IMR-90 (cell line): Measurements from ENCODE around the gene DNAJC5G. TPM values are rescaled to one million over a fixed set of nuclear protein-coding genes. Genes with fewer than 3 reads are reported as not detected.

Source experiments
- ATAC-seq: fragments of 200-7000 bp; cut with Tn5 transposase; 2 replicates; pipeline ENCODE4 v1.9.1; 2020; ENCODE audit warnings: low read depth, mild to moderate bottlenecking, moderate library complexity
- BruUV-seq: library from RNA; stranded (reverse); fragments of 400-500 nt; replicated peaks from 2 replicates; lab custom pipeline; 2021; lab: Mats Ljungman, UMichigan
- CTCF ChIA-PET: fragments of 300-600 bp; formaldehyde crosslinking; extraction: SDS; loops from one replicate; lab custom pipeline; 2021; ENCODE audit warnings: antibody characterized with exemption; lab: Yijun Ruan, JAX
- POLR2A ChIA-PET: fragments of 300-600 bp; sonication (Branson Sonifier 250); formaldehyde crosslinking; loops from one replicate; lab custom pipeline; 2022; ENCODE audit warnings: antibody characterized with exemption; ENCODE audit not compliant: unreplicated experiment; lab: Charles Lee
- DNase-seq: peaks from one replicate; pipeline ENCODE4 v3.0.0; 2013
- H2AFZ ChIP-seq: replicated peaks from 2 replicates; pipeline ENCODE3; 2013; ENCODE audit warnings: low read length, mild to moderate bottlenecking; ENCODE audit not compliant: poor library complexity
- H2AK5ac ChIP-seq: 2 replicates; pipeline ENCODE4 v1.6.1; 2013; ENCODE audit warnings: low read depth, low read length, inconsistent platforms
- H2AK9ac ChIP-seq: replicated peaks from 2 replicates; pipeline ENCODE3; 2013; ENCODE audit warnings: mild to moderate bottlenecking, low read depth, low read length, moderate library complexity; ENCODE audit not compliant: poor library complexity
- H2BK120ac ChIP-seq: 2 replicates; pipeline ENCODE4 v1.6.1; 2013; ENCODE audit warnings: low read depth, low read length, inconsistent platforms
- H2BK15ac ChIP-seq: 3 replicates; pipeline ENCODE4 v1.6.1; 2013; ENCODE audit warnings: low read depth, low read length, inconsistent platforms
- H2BK20ac ChIP-seq: 2 replicates; pipeline ENCODE4 v1.6.1; 2013; ENCODE audit warnings: low read depth, mild to moderate bottlenecking, inconsistent platforms, low read length, moderate library complexity
- H2BK5ac ChIP-seq: 2 replicates; pipeline ENCODE4 v1.6.1; 2013; ENCODE audit warnings: mild to moderate bottlenecking, low read depth, low read length, inconsistent platforms; ENCODE audit not compliant: poor library complexity, severe bottlenecking
- H3K14ac ChIP-seq: replicated peaks from 2 replicates; pipeline ENCODE4 v1.6.1; 2013; ENCODE audit warnings: low read depth, low read length, inconsistent platforms
- H3K18ac ChIP-seq: 2 replicates; pipeline ENCODE4 v1.6.1; 2013; ENCODE audit warnings: low read depth, low read length, control low read depth
- H3K23ac ChIP-seq: 2 replicates; pipeline ENCODE4 v1.6.1; 2013; ENCODE audit warnings: low read depth, low read length, inconsistent platforms
- H3K27ac ChIP-seq: 2 replicates; pipeline ENCODE4 v1.5.1; 2013; ENCODE audit warnings: mild to moderate bottlenecking, control low read depth, low read length; ENCODE audit not compliant: insufficient read depth
- H3K27me3 ChIP-seq: 2 replicates; pipeline ENCODE4 v1.6.1; 2013; ENCODE audit warnings: low read length; ENCODE audit not compliant: control insufficient read depth, insufficient read depth
- H3K36me3 ChIP-seq: 2 replicates; pipeline ENCODE4 v1.6.1; 2013; ENCODE audit warnings: low read length, mixed read lengths; ENCODE audit not compliant: control insufficient read depth, insufficient read depth
- H3K4ac ChIP-seq: 2 replicates; pipeline ENCODE4 v1.6.1; 2013; ENCODE audit warnings: low read depth, low read length, inconsistent platforms
- H3K4me1 ChIP-seq: 2 replicates; pipeline ENCODE4 v1.6.1; 2013; ENCODE audit warnings: low read length, mixed read lengths; ENCODE audit not compliant: control insufficient read depth, insufficient read depth
- H3K4me2 ChIP-seq: 2 replicates; pipeline ENCODE4 v1.6.1; 2013; ENCODE audit warnings: low read depth, mild to moderate bottlenecking, control low read depth, low read length, moderate library complexity
- H3K4me3 ChIP-seq: 2 replicates; pipeline ENCODE4 v1.5.1; 2013; ENCODE audit warnings: low read depth, mild to moderate bottlenecking, control low read depth, low read length, moderate library complexity; ENCODE audit not compliant: insufficient read depth
- H3K56ac ChIP-seq: 2 replicates; pipeline ENCODE4 v1.6.1; 2013; ENCODE audit warnings: low read length, inconsistent platforms; ENCODE audit not compliant: insufficient read depth; ENCODE audit errors: extremely low read depth
- H3K79me1 ChIP-seq, 2 experiments: 2 replicates each; pipeline ENCODE4 v1.6.1; 2013; ENCODE audit warnings: low read length in 2 of 2, inconsistent platforms in 1 of 2, low read depth in 1 of 2
- H3K9ac ChIP-seq: 2 replicates; pipeline ENCODE4 v1.6.1; 2013; ENCODE audit warnings: low read depth, low read length, control low read depth
- H3K9me1 ChIP-seq: 2 replicates; pipeline ENCODE4 v1.6.1; 2013; ENCODE audit warnings: low read length, inconsistent platforms; ENCODE audit not compliant: insufficient read depth
- H3K9me3 ChIP-seq: 2 replicates; pipeline ENCODE4 v1.6.1; 2013; ENCODE audit warnings: low read length; ENCODE audit not compliant: control insufficient read depth, insufficient read depth
- H4K20me1 ChIP-seq: 2 replicates; pipeline ENCODE4 v1.6.1; 2013; ENCODE audit warnings: low read length, inconsistent platforms; ENCODE audit not compliant: insufficient read depth
- H4K5ac ChIP-seq: 2 replicates; pipeline ENCODE4 v1.6.1; 2013; ENCODE audit warnings: mild to moderate bottlenecking, low read depth, low read length, control low read depth
- H4K8ac ChIP-seq, 2 experiments: 2 replicates each; pipeline ENCODE4 v1.6.1; 2013; ENCODE audit warnings: low read depth in 2 of 2, low read length in 2 of 2, control low read depth in 1 of 2, inconsistent platforms in 1 of 2
- H4K91ac ChIP-seq: 2 replicates; pipeline ENCODE4 v1.6.1; 2013; ENCODE audit warnings: low read depth, low read length, inconsistent platforms; ENCODE audit not compliant: insufficient read depth
- BHLHE40 ChIP-seq: fragments of 150-350 bp; IDR thresholded peaks from 2 replicates; pipeline ENCODE4 v1.6.1; 2016; ENCODE audit warnings: mild to moderate bottlenecking, low read depth, low read length
- CEBPB ChIP-seq: IDR thresholded peaks from 2 replicates; pipeline ENCODE4 v1.6.1; 2012; ENCODE audit warnings: low read depth, low read length, improper control_type of control experiment
- CHD1 ChIP-seq: IDR thresholded peaks from 2 replicates; pipeline ENCODE4 v1.6.1; 2012; ENCODE audit warnings: low read depth, low read length, improper control_type of control experiment
- ELK1 ChIP-seq: fragments of 150-350 bp; IDR thresholded peaks from 2 replicates; pipeline ENCODE4 v1.6.1; 2016; ENCODE audit warnings: low read depth, mild to moderate bottlenecking, low read length, moderate library complexity, borderline replicate concordance
- FOS ChIP-seq: fragments of 150-350 bp; IDR thresholded peaks from 2 replicates; pipeline ENCODE4 v1.6.1; 2016; ENCODE audit warnings: low read depth, low read length
- MAZ ChIP-seq: IDR thresholded peaks from 2 replicates; pipeline ENCODE4 v1.6.1; 2012; ENCODE audit warnings: low read depth, mild to moderate bottlenecking, low read length, improper control_type of control experiment, moderate library complexity, borderline replicate concordance
- NFE2L2 ChIP-seq: fragments of 150-350 bp; IDR thresholded peaks from 2 replicates; pipeline ENCODE4 v1.6.1; 2016; ENCODE audit warnings: low read depth, mild to moderate bottlenecking, low read length
- POLR2A ChIP-seq: IDR thresholded peaks from 2 replicates; pipeline ENCODE4 v1.6.1; 2012; ENCODE audit warnings: mild to moderate bottlenecking, low read depth, low read length
- RAD21 ChIP-seq: IDR thresholded peaks from 2 replicates; pipeline ENCODE4 v1.6.1; 2012; ENCODE audit warnings: low read length, improper control_type of control experiment
- USF2 ChIP-seq: fragments of 150-350 bp; IDR thresholded peaks from 2 replicates; pipeline ENCODE4 v1.6.1; 2017; ENCODE audit warnings: mild to moderate bottlenecking, antibody characterized with exemption, low read length, low read depth
- WGBS, 2 experiments: methylation state at CpG; one replicate each; pipeline versions ENCODE4 v1.1.5 to v1.1.7; 2013; ENCODE audit warnings: missing lambda C conversion rate in 2 of 2; ENCODE audit not compliant: insufficient read length in 1 of 2; ENCODE audit errors: extremely low coverage in 2 of 2; 5-methylcytosine and 5-hydroxymethylcytosine counted together
- dilution Hi-C: fragments of 300-500 bp; cut with HindIII; formaldehyde crosslinking; loops from one replicate; pipeline ENCODE4 v1.14.3; 2018; ENCODE audit warnings: low sequenced_read_pairs; ENCODE audit not compliant: unreplicated experiment
- in situ Hi-C: fragments of 300-500 bp; cut with MboI; formaldehyde crosslinking; loops from 3 replicates; pipeline ENCODE4 v1.14.3; 2019; ENCODE audit warnings: low sequenced_read_pairs, inconsistent platforms, mixed read lengths
- intact Hi-C: fragments of 100-400 bp; cut with micrococcal nuclease; formaldehyde crosslinking; loops from 2 replicates; pipeline ENCODE4 v1.10.0; 2022
- polyA plus RNA-seq, 3 experiments: library from polyadenylated mRNA; depleted of rRNA; stranded (reverse); fragments of >200 nt; gene quantifications; 2 replicates each; pipeline ENCODE4 v1.2.3, GENCODE V29; 2012; ENCODE audit warnings: low replicate concordance in 1 of 3
- total RNA-seq: library from RNA; depleted of rRNA; stranded (reverse); fragments of >200 nt; gene quantifications from 2 replicates; pipeline ENCODE4 v1.2.3, GENCODE V29; 2012

Gene DNAJC5G
- total and polyA plus RNA-seq, 2 of the 4 experiments (the other 2 are of a cell fraction), result not detected

GRCh38 chr2:27278010-27278409, 2.8 kb downstream of the DNAJC5G start:
- no peaks in the 10 kb centered on the region for H3K36me3 ChIP-seq
- CTCF ChIA-PET, result interaction anchor here (1.3 kb wide), 1 partner anchor 13 kb away, joined by 3 read pairs; no protein-coding TSS in a partner anchor
- POLR2A ChIA-PET, result no interaction called here

More at GRCh38 chr2:27278010-27278409, 2.8 kb downstream of the DNAJC5G start:
- no peak overlapping the region for H2BK5ac ChIP-seq
- intact Hi-C loops (no loop called here), dilution Hi-C loops (no loop called here), in situ Hi-C loops (no loop called here)
- no CpG with 5 or more reads among the region's 1 CpG for WGBS, 2 experiments
- H3K9me1 ChIP-seq, result peaks cover 17% of the 10 kb centered on the region
- no TSS peak for BruUV-seq
- peak overlapping the region; percentile 59; the same call in 1 of the 2 replicates for H3K23ac ChIP-seq
- no peak overlapping the region for H3K56ac ChIP-seq
- H3K79me1 ChIP-seq, result no peaks in the 10 kb centered on the region
- no peak overlapping the region for H4K8ac ChIP-seq
- no peak overlapping the region for H3K9ac ChIP-seq
- H3K4me1 ChIP-seq, result peaks cover 29% of the 10 kb centered on the region
- peaks cover 20% of the 10 kb centered on the region for H3K27me3 ChIP-seq
- no peak overlapping the region for H2BK120ac ChIP-seq
- H3K4me2 ChIP-seq, result no peak overlapping the region
- H2BK20ac ChIP-seq, result no peak overlapping the region
- no peak overlapping the region for H4K5ac ChIP-seq
- H3K4me3 ChIP-seq, result no peak overlapping the region
- H3K4ac ChIP-seq, result no peak overlapping the region
- DNase-seq (no peak), ATAC-seq (no peak)
- H2AK5ac ChIP-seq, result no peak overlapping the region
- H2AK9ac ChIP-seq, result no peak overlapping the region
- H3K14ac ChIP-seq, result no peak overlapping the region
- no peak overlapping the region for H3K27ac ChIP-seq
- H4K91ac ChIP-seq, result no peak overlapping the region
- H2AFZ ChIP-seq, result no peak overlapping the region
- no peaks in the 10 kb centered on the region for H3K9me3 ChIP-seq
- H2BK15ac ChIP-seq, result no peak overlapping the region
- no peak overlapping the region for H3K18ac ChIP-seq
- H4K20me1 ChIP-seq, result no peaks in the 10 kb centered on the region
- TF ChIP-seq MAZ (no peak), FOS (no peak), RAD21 (no peak), CEBPB (no peak), BHLHE40 (no peak), CHD1 (no peak), USF2 (no peak), NFE2L2 (no peak), ELK1 (no peak), POLR2A (no peak)
